ENCODE results near the gene C14orf180.

DNA sequence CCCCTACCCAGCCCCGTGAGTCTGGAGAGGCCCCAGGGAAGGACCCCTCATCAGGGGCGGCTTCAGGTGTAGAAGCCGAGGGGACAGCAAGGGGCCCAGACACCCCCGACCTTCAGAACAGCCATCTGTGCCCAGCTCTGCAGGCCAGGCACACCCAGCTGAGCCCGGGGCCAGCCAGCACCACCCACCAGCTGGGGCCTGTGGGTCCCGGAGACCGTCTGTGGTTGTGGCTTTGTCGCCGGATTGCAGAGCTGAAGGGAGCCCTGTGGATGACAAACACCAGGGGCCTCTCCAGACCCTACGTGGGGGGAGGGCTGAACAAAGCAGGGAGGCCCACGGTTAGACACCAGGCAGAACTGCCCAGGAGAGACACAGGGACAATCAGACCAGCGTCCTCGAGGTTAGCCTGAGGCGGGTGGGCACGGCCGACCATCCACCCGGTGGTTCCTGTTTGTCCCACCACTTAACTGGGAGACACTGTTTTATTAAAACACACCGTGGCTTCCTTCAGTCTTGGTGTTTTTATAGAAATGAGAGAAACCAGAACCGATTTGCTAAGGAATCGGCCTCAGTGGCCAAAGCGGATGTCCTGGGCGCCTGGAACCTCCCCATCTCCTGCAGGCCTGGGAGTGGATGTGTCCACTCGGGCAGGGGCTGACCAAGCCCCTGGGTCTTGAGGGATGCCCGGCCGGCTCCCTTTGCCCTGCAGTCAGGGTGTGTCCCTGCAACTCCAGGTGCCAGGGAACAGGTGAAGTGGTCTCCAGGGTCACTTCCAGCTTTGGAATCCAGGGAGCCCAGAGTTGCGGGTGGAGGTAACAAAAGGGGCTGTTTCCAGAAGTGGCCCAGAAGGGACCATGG lies 10.0 kb downstream of the C14orf180 start:
- no peak for TF ChIP-seq POLR2A (IDR thresholded peaks at IDR 0.05)
- TF ChIP-seq, protein P1, sequence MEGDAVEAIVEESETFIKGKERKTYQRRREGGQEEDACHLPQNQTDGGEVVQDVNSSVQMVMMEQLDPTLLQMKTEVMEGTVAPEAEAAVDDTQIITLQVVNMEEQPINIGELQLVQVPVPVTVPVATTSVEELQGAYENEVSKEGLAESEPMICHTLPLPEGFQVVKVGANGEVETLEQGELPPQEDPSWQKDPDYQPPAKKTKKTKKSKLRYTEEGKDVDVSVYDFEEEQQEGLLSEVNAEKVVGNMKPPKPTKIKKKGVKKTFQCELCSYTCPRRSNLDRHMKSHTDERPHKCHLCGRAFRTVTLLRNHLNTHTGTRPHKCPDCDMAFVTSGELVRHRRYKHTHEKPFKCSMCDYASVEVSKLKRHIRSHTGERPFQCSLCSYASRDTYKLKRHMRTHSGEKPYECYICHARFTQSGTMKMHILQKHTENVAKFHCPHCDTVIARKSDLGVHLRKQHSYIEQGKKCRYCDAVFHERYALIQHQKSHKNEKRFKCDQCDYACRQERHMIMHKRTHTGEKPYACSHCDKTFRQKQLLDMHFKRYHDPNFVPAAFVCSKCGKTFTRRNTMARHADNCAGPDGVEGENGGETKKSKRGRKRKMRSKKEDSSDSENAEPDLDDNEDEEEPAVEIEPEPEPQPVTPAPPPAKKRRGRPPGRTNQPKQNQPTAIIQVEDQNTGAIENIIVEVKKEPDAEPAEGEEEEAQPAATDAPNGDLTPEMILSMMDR (IDR thresholded peaks at IDR 0.05): no peak
